Mucosa of descending colon (tissue), 3 donors: ENCODE results near the gene NME3. TPM values are rescaled to one million over a fixed set of nuclear protein-coding genes. Genes with fewer than 3 reads are reported as not detected.
"Not testable (repeated sequence)": the region's sequence is repeated elsewhere in the genome, so short reads cannot be mapped to it uniquely, and the experiment has no call there.

Experiments used
- ATAC-seq: fragments of 200-7000 bp; cut with Tn5 transposase; one replicate; pipeline ENCODE4 v1.9.1; 2020; ENCODE audit warnings: mild to moderate bottlenecking, moderate library complexity
- DNase-seq, 3 donors: peaks; one replicate each; pipeline ENCODE4 v3.0.0-alpha.2; 2020
- H3K36me3 ChIP-seq: fragments of 200-600 bp; one replicate; pipeline ENCODE4 v1.8.0; 2021; ENCODE audit warnings: low read depth, mild to moderate bottlenecking
- H3K4me1 ChIP-seq: fragments of 200-600 bp; one replicate; pipeline ENCODE4 v1.8.0; 2021; ENCODE audit warnings: low read depth, mild to moderate bottlenecking
- H3K4me3 ChIP-seq: fragments of 200-600 bp; one replicate; pipeline ENCODE4 v1.8.0; 2021; ENCODE audit warnings: mild to moderate bottlenecking
- H3K9me3 ChIP-seq: fragments of 200-600 bp; one replicate; pipeline ENCODE4 v1.8.0; 2021; ENCODE audit warnings: mild to moderate bottlenecking
- intact Hi-C, 2 donors: fragments of 100-400 bp; cut with DNase I in 1 of 2; cut with micrococcal nuclease in 1 of 2; formaldehyde crosslinking; loops; one replicate each; pipeline versions ENCODE4 v1.11.0 to v1.11.1; 2022; cut with DNase I, micrococcal nuclease
- total RNA-seq, 3 donors: library from RNA; stranded (reverse); fragmentation: NEBNext Ultra II Directional in 2 of 3; extraction: Animal tissue kit (Norgen Biotek cat#: 25700) in 2 of 3; gene quantifications; one replicate each; pipeline versions ENCODE4 v1.2.1 to v1.2.4, GENCODE V29; 2021 to 2023
- TF ChIP-seq, protein P1 (sequence below): fragments of 200-600 bp; IDR thresholded peaks from one replicate; pipeline ENCODE4 v1.8.0; 2022; ENCODE audit warnings: antibody characterized with exemption, mild to moderate bottlenecking
- donor health status: DM: no; HTN: no; CAD: no; lungs with moderate emphysema.
- donor health status: DM: no; HTN: no; CAD: no.
- donor health status: DM: no; HTN: yes; CAD: no.

Gene NME3
- total RNA-seq, 3 donors from 2014 or later = 49.1 to 66.0 (median 56.0) TPM

DNA sequence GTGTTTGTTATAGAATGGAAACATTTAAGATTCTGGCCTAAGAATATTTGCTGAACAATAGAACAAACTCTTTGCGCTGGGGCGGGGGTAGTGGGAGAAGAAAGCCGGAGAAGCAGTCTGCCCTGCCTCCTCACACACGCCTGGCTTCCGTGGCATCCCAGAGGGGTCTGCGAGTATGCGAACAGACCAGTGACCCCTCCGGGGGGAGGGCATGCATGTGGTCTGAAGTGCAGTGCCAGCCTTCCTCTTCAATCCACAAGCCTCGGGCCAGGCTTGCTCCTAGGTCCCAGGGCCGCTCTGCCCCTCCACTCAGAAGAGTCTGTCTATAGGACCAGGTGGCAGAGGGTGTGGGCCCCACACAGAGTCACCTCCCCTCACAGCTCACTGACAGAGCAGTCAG lies 36.3 kb upstream of the NME3 start:
- H3K36me3 ChIP-seq = no peaks in the 10 kb centered on the region
- no peak overlapping the region for H3K4me3 ChIP-seq
- DNase-seq (no peak), ATAC-seq (no peak)
- H3K9me3 ChIP-seq = no peaks in the 10 kb centered on the region
- intact Hi-C loops = no loop called here
- no peaks in the 10 kb centered on the region for H3K4me1 ChIP-seq
- TF ChIP-seq, protein P1, sequence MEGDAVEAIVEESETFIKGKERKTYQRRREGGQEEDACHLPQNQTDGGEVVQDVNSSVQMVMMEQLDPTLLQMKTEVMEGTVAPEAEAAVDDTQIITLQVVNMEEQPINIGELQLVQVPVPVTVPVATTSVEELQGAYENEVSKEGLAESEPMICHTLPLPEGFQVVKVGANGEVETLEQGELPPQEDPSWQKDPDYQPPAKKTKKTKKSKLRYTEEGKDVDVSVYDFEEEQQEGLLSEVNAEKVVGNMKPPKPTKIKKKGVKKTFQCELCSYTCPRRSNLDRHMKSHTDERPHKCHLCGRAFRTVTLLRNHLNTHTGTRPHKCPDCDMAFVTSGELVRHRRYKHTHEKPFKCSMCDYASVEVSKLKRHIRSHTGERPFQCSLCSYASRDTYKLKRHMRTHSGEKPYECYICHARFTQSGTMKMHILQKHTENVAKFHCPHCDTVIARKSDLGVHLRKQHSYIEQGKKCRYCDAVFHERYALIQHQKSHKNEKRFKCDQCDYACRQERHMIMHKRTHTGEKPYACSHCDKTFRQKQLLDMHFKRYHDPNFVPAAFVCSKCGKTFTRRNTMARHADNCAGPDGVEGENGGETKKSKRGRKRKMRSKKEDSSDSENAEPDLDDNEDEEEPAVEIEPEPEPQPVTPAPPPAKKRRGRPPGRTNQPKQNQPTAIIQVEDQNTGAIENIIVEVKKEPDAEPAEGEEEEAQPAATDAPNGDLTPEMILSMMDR = no peak

- ATAC-seq (no peak), DNase-seq (no peak)
- intact Hi-C loops = no loop called here
- Histone ChIP-seq H3K4me1 (no peaks in the 10 kb centered on the region), H3K36me3 (no peaks in the 10 kb centered on the region), H3K9me3 (peaks cover 14% of the 10 kb centered on the region), H3K4me3 (no peak overlapping the region)
- TF ChIP-seq, protein P1 = no peak
Observed at GRCh38 chr16:1800701-1801100, 29.4 kb upstream of the NME3 start.

- ATAC-seq, H3K4me3 ChIP-seq, intact Hi-C loops, H3K4me1 ChIP-seq, DNase-seq, H3K36me3 ChIP-seq: not testable (repeated sequence)
- peaks cover 14% of the 10 kb centered on the region for H3K9me3 ChIP-seq
Observed at GRCh38 chr16:1799263-1799662, 27.9 kb upstream of the NME3 start.

GRCh38 chr16:1794908-1795666 lies 23.7 kb upstream of the NME3 start:
- TF ChIP-seq, protein P1 = no peak
- no peak for ATAC-seq
- H3K36me3 ChIP-seq = no peaks in the 10 kb centered on the region
- intact Hi-C loops = no loop called here
- no peak for DNase-seq
- H3K9me3 ChIP-seq = peaks cover 14% of the 10 kb centered on the region
- no peak overlapping the region for H3K4me3 ChIP-seq
- H3K4me1 ChIP-seq = no peaks in the 10 kb centered on the region

- TF ChIP-seq, protein P1 = no peak
- peak; percentile 20 for ATAC-seq
- peaks cover 11% of the 10 kb centered on the region for H3K9me3 ChIP-seq
- no peak overlapping the region for H3K4me3 ChIP-seq
- DNase-seq = no peak
- no peaks in the 10 kb centered on the region for H3K36me3 ChIP-seq
- intact Hi-C loops = no loop called here
- no peaks in the 10 kb centered on the region for H3K4me1 ChIP-seq
Observed at GRCh38 chr16:1794221-1794871, 23.0 kb upstream of the NME3 start.

DNA sequence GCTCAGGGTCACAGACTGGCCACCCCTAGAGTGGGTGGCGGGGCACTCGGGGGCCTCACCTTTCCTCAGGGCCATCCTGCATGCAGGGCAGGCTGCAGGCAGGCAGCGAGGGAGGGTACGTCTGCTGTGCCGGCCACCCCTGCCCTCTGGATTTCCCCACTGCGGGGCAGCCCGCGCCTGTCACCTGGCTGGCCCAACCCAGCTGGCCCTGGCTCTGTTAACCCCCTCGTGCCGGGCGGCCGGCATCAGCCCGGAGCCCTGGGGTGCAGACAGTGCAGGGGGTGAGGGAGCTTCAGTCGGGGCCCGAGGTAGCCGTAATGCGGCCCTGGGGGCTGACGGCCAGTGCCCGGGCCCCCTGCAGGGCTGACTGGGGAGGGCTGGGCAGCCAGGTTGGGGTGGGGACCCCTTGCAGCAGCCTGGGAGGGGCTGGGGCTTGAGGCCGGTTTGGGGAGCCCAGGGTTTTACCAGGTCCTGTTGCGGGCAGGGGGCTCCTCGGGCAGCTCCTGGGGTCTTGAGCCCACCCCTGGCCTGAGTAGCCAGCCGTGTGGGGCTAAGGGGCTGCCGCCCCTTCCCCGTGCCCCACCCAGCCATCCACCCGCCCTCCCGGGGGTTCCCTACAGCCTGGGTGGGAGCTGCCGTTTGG lies 22.4 kb upstream of the NME3 start, which contains the start of gene IGFALS:
Gene IGFALS, minus strand, starts transcription at position 128 of the 643 bp plus-strand sequence. Its CDS starts 53 bp downstream, at position 75.
- intact Hi-C loops = no loop called here
- Histone ChIP-seq H3K4me1 (no peaks in the 10 kb centered on the region), H3K9me3 (peaks cover 10% of the 10 kb centered on the region), H3K4me3 (no peak within 1 kb of the TSS), H3K36me3 (no peaks in the 10 kb centered on the region)
- ATAC-seq (peak; percentile 59), DNase-seq (peak in 2 of 3 donors; percentile 35 to 50)
- TF ChIP-seq, protein P1 = no peak
